NCI-H446 (cell line): ENCODE measurements around the gene FREM1.

Source experiments
- DNase-seq, 2 experiments: peaks; one replicate each; lab custom pipeline; 2025; lab: John Stamatoyannopoulos, UW

FREM1 gene

DNA sequence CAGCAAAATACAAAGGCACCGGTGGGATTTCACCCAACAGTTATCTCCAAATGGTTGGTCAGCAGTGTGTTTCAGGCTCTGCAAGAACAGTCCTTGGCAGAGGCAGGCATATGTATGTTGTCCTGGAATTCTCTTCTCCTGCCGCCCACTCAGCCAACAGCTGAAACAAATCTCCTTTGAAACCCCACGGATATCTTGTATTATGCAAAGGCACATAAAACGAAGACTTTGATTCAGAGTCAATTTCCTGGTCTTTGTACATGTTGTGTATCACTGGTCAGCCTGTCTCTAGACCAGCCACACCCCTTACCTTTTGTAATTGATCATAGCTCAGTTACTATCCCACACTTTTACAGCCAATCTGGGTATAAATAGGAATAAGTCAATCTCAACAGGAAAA is 29.2 kb downstream of the FREM1 start:
- DNase-seq: no peak

GRCh38 chr9:14870090-14870489 is 40.1 kb downstream of the FREM1 start:
- no peak for DNase-seq

- DNase-seq: no peak
These were observed 40.6 kb downstream of the FREM1 start for GRCh38 chr9:14869671-14870070.

DNA sequence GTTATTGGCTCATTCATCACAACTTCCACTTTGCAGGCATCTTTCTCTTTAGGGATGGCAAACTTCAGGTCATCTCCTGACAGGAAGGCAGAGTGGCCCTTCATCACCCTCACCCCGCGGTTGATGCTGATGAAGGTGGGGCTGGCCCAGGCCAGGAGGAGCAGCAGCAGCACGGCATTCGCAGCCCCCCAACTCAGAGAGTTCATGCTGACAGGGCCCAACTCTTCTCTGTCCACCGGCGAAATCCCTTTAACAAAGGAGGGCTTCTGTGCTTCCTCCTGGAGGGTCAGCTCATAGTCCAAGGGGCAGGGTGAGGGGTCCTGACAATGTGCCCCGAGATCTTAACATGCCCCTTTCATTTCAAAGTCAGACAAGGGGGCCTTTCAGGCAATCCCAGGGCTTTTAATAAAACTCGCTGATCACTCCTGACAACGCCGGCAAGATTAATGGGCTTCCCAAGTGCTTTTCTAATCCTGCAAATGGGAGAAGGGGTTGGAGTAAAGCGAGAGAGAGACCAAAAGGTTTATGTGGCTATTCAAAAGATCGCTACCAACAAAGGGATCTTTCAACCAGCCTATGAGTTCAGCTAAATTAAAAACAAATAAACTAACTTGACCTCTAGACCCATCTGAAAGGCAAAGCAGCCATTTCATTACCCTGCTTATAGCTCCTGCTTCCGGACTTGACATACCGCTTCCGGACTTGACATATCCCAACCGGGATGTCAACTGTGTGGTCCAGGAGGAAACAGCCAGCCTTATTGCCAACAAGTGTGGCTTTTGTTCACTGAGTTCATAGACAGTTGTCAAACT is 41.2 kb downstream of the FREM1 start:
- DNase-seq: no peak

DNA sequence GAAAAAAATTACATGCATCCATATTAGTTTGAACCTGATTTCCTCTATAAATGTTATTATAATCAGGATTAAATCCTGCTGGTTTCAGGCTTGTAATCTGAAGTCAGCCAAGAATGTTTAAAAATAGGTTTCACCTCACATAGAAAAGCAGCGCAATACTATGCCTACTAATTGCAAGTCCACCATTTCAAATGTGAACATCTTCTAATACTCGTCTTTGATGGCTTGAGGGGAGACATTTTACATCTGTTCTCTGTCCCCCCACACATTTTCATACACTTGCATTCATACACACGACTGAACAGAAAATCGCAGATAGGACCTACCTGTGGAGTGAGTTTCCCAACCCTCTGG is 41.8 kb downstream of the FREM1 start:
- no peak for DNase-seq

- no peak for DNase-seq
These were observed 44.0 kb downstream of the FREM1 start for GRCh38 chr9:14866200-14866749.

DNA sequence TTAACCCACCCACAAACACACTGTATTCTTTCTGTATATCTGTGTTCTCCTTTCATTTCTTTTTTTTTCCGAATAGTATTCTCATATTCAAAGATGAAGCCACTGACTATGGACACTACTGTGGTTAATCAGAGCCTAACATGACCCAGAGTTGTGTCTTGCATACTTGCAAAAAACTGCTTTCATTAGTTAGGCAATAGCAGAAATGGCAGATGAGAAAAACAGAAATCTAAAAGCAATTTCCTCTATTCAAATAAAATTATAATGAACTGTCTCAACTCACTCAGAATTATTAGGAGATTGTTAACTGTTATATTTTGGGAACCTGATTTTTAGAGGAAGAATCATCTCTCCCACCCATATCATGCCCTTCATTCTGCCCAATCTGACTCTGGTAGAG is 45.9 kb downstream of the FREM1 start:
- no peak for DNase-seq

DNA sequence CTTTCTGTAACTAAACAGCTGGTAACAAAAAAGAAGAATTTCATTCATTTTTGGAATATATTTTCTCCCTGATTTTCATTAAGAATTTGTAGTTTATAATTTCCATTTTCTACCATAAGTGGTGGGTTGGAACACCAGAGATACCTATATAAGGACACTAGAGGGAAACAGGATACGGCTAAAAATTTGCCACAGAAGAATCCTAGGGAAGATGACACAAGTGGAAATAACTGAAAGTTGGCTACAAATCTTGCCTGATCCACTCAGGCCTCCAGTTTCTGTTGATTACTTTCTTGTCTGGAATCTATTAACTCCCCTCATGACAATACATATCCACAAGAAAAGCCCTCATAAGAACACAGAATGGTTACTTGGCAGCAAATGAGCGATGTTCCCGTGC is 46.8 kb downstream of the FREM1 start:
- DNase-seq: no peak

- no peak for DNase-seq
These were observed 52.6 kb downstream of the FREM1 start for GRCh38 chr9:14857449-14858305.

- no peak for DNase-seq
These were observed 60.4 kb downstream of the FREM1 start for GRCh38 chr9:14849851-14850250.

- DNase-seq: no peak
These were observed 60.9 kb downstream of the FREM1 start for GRCh38 chr9:14849296-14849695.

DNA sequence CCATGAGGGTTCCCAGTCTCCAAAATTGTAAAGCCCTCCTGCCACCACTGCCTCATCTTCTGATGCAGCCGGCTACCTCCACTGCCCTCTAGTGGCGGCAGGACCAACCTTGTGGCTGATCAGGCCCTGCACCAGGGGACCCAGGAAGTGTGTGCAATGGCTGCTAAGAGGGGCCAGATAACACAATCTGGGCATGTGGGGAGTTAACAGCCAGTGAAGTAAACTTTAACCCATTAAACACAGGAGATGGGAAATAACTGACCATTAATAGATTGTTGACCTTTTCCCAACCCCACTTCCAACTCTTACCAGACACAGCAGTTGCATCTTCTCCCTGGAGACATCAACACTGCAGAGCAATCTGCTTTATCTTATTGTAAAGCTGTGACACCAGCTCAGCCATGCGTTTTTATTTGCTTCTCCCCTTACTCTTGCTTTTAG is 63.3 kb downstream of the FREM1 start:
- DNase-seq: peak; percentile 30 to 83

DNA sequence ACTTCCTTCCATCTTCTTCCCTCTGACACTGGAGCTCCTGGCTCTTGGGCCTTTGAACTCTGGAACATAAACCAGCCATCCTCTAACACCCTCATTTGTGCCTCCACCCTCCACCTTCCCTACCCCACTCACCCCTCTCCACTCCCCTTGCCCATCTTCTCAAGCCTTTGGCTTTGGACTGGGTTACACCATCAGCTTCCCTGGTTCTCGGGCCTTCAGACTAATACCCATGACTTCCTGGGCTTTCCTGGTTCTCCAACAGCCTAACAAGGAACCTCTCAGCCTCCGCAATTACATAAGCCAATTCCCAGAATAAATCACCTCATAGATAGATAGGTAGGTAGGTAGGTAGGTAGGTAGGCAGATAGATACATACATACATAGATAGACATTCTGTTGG is 67.1 kb downstream of the FREM1 start:
- DNase-seq: no peak

DNA sequence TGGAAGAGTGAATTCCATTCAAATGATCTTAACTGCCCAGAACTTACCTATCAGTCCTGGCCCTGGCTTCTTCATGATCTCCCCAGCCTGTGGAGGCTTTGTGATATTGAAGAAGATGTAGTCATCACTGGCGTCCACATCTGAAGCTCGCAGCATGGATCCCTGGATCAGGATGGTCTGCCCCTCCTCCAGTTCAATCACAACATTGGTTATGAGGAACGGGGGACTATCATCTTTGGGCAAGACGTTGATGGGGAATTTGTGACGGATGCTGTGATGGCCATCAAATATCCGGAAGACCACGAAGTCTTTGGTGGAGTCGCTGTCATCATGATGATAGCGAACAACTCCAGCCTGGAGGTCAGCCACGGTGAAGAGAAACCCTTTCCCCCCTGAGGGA is 68.0 kb downstream of the FREM1 start:
- no peak for DNase-seq

DNA sequence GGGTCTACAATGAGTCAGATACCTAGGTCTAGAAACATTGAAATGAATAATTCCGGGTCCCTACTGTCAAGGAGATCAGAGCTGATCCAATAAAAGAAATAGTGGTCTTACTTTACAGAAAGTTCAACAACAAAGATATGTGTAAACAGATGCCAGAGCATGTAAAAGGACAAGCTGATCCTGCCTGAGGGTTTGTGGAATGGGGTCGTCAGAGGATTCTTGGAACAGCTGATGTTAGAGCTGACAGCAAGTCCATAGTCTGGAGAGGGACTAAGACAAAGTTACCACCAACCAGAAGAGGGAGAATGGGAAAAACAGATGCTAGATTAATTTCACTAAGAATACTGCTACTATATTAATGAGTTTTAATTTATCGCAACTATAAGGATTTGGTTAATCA is 71.5 kb downstream of the FREM1 start:
- no peak for DNase-seq

DNA sequence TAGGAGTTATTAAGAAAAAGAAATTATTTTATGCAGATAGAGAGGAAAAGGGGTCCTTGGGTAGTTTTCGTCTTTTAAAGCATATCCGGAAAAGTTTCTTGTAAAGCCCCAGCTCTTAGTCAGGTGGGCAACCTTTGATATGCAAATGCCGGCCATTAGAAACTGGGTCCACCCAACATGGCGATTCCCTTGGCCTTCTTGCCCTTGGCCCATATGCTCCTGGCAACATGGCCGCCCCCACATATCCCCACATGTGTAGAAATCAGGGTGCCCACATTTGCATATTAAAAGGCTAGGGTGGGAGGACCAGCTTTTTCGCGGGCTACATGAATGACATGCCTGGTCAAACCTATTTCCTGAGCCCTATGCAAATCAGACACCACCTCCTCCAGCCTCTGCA is 73.3 kb downstream of the FREM1 start:
- no peak for DNase-seq

GRCh38 chr9:14831661-14832060 is 78.6 kb downstream of the FREM1 start:
- no peak for DNase-seq

DNA sequence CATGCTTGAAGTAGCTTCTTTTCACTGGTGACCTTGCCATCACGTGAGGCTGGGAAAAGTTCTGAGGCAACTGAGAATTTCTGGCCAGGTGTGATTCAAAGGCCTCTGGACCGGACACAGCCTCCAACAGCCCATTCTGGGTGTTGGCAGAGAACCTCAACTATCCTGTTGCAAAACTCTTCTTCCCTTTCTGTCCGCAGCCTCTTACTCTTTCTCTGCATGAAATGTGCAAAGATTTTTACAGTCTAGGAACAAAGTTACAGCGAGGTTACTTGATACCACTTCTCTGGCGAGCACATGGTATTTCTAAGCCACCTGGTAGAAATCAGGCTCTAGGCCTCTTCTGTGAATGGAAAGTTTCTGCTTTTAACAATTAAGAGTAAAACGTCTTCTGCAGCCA is 79.2 kb downstream of the FREM1 start:
- no peak for DNase-seq

- no peak for DNase-seq
These were observed 80.2 kb downstream of the FREM1 start for GRCh38 chr9:14830057-14830456.

- DNase-seq: no peak
These were observed 81.0 kb downstream of the FREM1 start for GRCh38 chr9:14829204-14829603.

GRCh38 chr9:14827805-14828204 is 82.4 kb downstream of the FREM1 start:
- no peak for DNase-seq

DNA sequence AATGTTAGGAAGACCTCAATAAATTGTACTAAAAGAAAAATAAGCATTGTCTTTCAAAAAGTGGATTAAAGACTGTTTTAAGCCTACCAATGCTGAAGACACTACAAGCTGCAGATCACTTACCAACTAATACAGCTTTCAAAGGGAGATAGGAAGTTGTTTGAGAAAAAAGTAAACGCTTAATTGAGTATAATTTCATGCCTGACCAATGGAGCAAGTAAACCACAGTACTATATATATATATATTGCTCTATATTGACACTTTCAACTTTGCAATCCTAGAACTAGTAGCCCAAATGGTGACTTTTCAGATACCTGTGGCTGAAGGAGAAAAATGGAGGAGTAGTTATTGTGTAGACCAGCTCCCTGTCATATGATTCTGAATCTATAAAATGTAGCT is 85.7 kb downstream of the FREM1 start:
- no peak for DNase-seq

GRCh38 chr9:14823800-14824199 is 86.4 kb downstream of the FREM1 start:
- DNase-seq: no peak
